ENCODE data around the gene CYP4V2. TPM values are rescaled to one million over a fixed set of nuclear protein-coding genes. Genes with fewer than 3 reads are reported as not detected.
"Not testable (repeated sequence)": the region's sequence is repeated elsewhere in the genome, so short reads cannot be mapped to it uniquely, and the experiment has no call there.

CYP4V2 gene
- total RNA-seq, 2 experiments from 2014 or later, result 4.9 to 5.2 TPM

DNA sequence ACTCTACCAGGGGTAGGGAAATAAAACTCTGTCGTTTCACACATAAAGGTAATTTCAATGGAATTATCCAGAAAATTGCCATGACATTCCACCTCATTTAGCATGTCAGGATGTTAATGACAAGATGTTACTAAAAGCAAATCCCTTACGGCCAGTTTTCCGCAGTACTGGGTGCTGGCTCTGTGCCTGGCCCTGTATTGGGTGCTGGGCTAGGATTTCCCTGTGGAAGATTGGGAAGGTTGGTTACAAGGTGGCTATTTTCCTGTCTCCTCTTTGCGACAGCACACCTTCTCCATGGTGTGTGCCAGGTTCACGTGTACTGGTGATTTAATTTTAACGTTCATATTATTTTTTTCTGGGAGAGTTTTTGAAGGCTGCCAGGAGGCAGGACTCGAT is 49.1 kb downstream of the CYP4V2 start:
- Mint-ChIP-seq H3K9me3 (no peaks in the 10 kb centered on the region), H3K4me1 (ENCODE audit: low read depth) (no peaks in the 10 kb centered on the region), H3K27me3 (no peaks in the 10 kb centered on the region), H3K36me3 (no peaks in the 10 kb centered on the region), H3K4me3 (no peak overlapping the region), H3K27ac (no peak overlapping the region)
- intact Hi-C loops (cut with micrococcal nuclease), result no loop called here
- ChIA-PET CTCF (no interaction called here), POLR2A (no interaction called here)
- no peak for DNase-seq

DNA sequence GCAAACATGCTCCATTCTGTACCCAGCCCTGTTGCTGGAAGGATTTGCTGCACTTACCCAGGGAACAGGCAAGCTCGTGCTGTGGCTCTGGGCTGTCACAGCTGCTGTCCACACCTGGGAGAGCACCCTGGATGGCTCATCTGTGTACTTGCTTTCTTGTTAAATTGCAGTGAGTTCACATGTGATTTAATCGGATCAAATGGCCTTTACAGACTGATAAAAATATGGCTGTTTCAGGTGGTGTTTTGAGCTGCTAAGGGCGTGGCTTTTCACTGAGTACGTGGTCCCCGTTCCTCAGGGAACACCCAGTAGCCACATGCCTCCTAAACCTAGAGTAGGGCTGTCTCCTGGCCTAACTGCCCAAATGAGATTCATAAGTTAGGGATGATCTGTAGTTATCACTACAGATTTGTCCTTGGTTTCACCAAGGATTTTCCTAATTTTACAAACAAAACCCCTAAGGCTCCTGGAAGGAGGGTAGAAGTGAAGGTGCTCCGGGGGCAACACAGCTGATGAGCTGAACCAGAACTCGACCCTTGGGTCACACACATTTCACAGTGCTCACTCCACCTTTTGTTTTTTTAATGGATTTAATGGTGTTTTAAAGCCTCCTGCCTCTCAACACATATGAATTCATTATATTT is 49.6 kb downstream of the CYP4V2 start:
- DNase-seq, result no peak
- intact Hi-C loops (cut with micrococcal nuclease), result no loop called here
- no peak overlapping the region for H3K27ac Mint-ChIP-seq
- no peaks in the 10 kb centered on the region for H3K27me3 Mint-ChIP-seq
- no peak overlapping the region for H3K4me3 Mint-ChIP-seq
- ChIA-PET CTCF (no interaction called here), POLR2A (no interaction called here)
- H3K9me3 Mint-ChIP-seq, result peaks cover 3% of the 10 kb centered on the region
- H3K4me1 Mint-ChIP-seq (ENCODE audit: low read depth), result no peaks in the 10 kb centered on the region
- no peaks in the 10 kb centered on the region for H3K36me3 Mint-ChIP-seq

DNA sequence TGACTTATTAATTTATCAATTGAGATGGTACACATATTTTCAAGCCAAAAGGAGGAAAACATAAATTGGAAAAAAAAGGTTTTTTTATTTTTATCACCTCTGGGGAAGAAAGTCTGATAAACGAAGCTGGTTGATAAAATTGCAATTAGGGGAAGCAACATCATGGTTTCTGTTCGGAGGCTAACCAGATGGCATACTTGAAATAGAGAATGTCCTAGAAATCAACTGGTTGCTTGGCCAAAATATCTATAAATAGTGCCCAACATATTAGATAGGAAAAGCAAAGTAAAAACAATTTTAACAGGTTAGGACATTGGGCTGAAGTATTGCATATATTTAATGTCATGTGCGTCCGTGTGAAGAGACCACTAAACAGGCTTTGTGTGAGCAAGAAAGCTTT is 50.2 kb downstream of the CYP4V2 start:
- Mint-ChIP-seq H3K36me3 (no peaks in the 10 kb centered on the region), H3K4me3 (no peak overlapping the region), H3K27ac (no peak overlapping the region), H3K27me3 (no peaks in the 10 kb centered on the region), H3K4me1 (ENCODE audit: low read depth) (no peaks in the 10 kb centered on the region), H3K9me3 (peaks cover 7% of the 10 kb centered on the region)
- ChIA-PET CTCF (no interaction called here), POLR2A (no interaction called here)
- no peak for DNase-seq
- intact Hi-C loops (cut with micrococcal nuclease), result no loop called here

- H3K4me1 Mint-ChIP-seq (ENCODE audit: low read depth); CTCF ChIA-PET; H3K36me3 Mint-ChIP-seq; H3K27me3 Mint-ChIP-seq; H3K4me3 Mint-ChIP-seq; intact Hi-C loops (cut with micrococcal nuclease); H3K9me3 Mint-ChIP-seq; POLR2A ChIA-PET; H3K27ac Mint-ChIP-seq; DNase-seq: not testable (repeated sequence)
These were observed 50.7 kb downstream of the CYP4V2 start for GRCh38 chr4:186242031-186242430.

DNA sequence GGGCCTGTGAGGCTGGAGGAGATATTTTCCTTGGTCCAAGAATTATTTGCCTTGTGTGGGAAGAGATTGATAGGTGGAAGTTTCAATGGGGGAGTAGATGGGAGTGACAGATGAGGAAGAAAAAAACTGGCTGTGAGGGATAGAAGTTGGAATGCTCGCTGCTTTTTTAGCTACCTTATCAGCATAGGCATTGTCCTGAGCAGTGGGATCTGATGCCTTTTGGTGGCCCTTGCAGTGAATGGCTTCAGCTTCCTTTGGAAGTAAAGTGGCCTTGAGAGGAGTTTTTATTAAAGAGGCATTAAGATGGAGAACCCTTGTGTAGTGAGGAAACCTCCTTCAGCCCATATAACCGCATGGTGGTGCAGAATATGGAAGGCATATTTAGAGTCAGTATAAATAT is 52.0 kb downstream of the CYP4V2 start:
- Mint-ChIP-seq H3K36me3 (no peaks in the 10 kb centered on the region), H3K27ac (no peak overlapping the region), H3K4me1 (ENCODE audit: low read depth) (no peaks in the 10 kb centered on the region), H3K27me3 (no peaks in the 10 kb centered on the region), H3K9me3 (peaks cover 7% of the 10 kb centered on the region), H3K4me3 (no peak overlapping the region)
- intact Hi-C loops (cut with micrococcal nuclease), result no loop called here
- no peak for DNase-seq
- POLR2A ChIA-PET, result no interaction called here
- CTCF ChIA-PET, result no interaction called here

DNA sequence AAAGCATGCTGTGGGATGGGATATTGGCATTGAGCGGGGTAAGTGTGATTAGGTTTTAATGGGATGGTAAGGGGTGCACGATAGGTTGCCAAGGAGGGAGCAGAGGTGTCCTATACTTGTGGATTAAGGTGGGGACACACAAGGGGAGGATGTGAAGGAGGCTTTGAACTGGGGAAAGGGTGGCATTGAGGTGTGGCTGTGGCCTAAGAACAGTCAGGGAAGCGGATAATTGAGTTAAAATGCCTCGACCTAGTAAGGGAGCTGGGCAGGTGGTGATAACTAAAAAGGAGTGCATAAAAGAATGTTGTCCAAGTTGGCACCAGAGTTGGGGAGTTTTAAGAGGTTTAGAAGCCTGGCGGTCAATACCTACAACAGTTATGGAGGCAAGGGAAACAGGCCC is 53.5 kb downstream of the CYP4V2 start:
- peaks cover 7% of the 10 kb centered on the region for H3K9me3 Mint-ChIP-seq
- no peaks in the 10 kb centered on the region for H3K27me3 Mint-ChIP-seq
- CTCF ChIA-PET, result no interaction called here
- POLR2A ChIA-PET, result no interaction called here
- no peak overlapping the region for H3K27ac Mint-ChIP-seq
- intact Hi-C loops (cut with micrococcal nuclease), result no loop called here
- H3K4me1 Mint-ChIP-seq (ENCODE audit: low read depth), result no peaks in the 10 kb centered on the region
- no peak overlapping the region for H3K4me3 Mint-ChIP-seq
- H3K36me3 Mint-ChIP-seq, result no peaks in the 10 kb centered on the region
- DNase-seq, result no peak

DNA sequence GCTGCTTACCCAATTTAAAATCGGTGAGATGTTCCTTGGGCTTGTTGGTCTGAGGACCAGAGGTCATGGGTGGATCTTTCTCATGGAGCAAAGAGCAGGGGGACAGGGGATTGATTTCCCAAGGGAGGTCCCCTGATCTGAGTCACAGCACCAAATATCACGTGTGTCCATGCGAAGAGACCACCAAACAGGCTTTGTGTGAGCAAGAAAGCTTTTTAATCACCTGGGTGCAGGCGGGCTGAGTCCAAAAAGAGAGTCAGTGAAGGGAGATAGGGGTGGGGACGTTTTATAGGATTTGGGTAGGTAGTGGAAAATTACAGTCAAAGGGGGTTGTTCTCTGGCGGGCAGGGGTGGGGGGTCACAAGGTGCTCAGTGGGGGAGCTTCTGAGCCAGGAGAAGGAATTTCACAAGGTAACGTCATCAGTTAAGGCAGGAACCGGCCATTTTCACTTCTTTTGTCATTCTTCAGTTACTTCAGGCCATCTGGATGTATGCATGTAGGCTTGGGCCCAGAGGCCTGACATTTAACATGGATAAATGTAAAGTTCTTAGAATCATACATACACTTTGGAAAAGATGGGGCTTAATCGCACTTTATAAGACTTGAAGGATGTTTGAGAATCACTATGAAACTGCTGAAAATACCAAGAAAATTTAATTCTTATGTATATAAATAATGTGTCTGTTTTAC is 55.8 kb downstream of the CYP4V2 start:
- POLR2A ChIA-PET; H3K27ac Mint-ChIP-seq; H3K27me3 Mint-ChIP-seq; H3K4me1 Mint-ChIP-seq (ENCODE audit: low read depth); DNase-seq; H3K9me3 Mint-ChIP-seq; H3K36me3 Mint-ChIP-seq; CTCF ChIA-PET; intact Hi-C loops (cut with micrococcal nuclease); H3K4me3 Mint-ChIP-seq: not testable (repeated sequence)

DNA sequence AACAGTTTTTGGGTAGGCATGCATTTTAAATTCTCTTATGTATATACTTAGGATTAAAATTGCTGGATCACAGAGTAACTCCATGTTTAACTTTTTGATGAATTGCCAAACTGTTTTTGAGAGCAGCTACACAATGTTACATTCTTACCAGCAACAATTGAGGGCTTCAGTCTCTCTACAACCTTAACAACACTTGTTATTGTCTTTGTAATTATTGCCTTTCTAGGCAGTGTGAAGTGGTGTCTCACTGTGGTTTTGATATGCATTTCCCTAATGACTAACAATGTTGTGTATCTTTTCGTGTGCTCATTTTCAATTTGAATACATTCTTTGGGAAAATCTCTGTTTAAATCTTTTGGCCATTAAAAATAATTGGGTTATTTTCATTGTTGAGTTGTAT is 57.3 kb downstream of the CYP4V2 start:
- Mint-ChIP-seq H3K4me1 (ENCODE audit: low read depth) (no peaks in the 10 kb centered on the region), H3K36me3 (peaks cover 4% of the 10 kb centered on the region), H3K27ac (no peak overlapping the region), H3K9me3 (peaks cover 7% of the 10 kb centered on the region), H3K4me3 (no peak overlapping the region), H3K27me3 (no peaks in the 10 kb centered on the region)
- DNase-seq, result no peak
- POLR2A ChIA-PET, result no interaction called here
- CTCF ChIA-PET, result no interaction called here
- intact Hi-C loops (cut with micrococcal nuclease), result no loop called here

- H3K27ac Mint-ChIP-seq, result no peak overlapping the region
- ChIA-PET CTCF (no interaction called here), POLR2A (no interaction called here)
- intact Hi-C loops (cut with micrococcal nuclease), result no loop called here
- DNase-seq, result no peak
- no peaks in the 10 kb centered on the region for H3K4me1 Mint-ChIP-seq (ENCODE audit: low read depth)
- no peak overlapping the region for H3K4me3 Mint-ChIP-seq
- H3K9me3 Mint-ChIP-seq, result peaks cover 7% of the 10 kb centered on the region
- H3K36me3 Mint-ChIP-seq, result peaks cover 4% of the 10 kb centered on the region
- no peaks in the 10 kb centered on the region for H3K27me3 Mint-ChIP-seq
These were observed 58.7 kb downstream of the CYP4V2 start for GRCh38 chr4:186249785-186250754.

- intact Hi-C loops (cut with micrococcal nuclease), result no loop called here
- Mint-ChIP-seq H3K9me3 (peaks cover 7% of the 10 kb centered on the region), H3K4me3 (no peak overlapping the region), H3K27me3 (no peaks in the 10 kb centered on the region), H3K36me3 (peaks cover 4% of the 10 kb centered on the region), H3K27ac (no peak overlapping the region), H3K4me1 (ENCODE audit: low read depth) (no peaks in the 10 kb centered on the region)
- no peak for DNase-seq
- POLR2A ChIA-PET, result no interaction called here
- CTCF ChIA-PET, result no interaction called here
These were observed 59.4 kb downstream of the CYP4V2 start for GRCh38 chr4:186250760-186251159.

GRCh38 chr4:186255122-186255521 is 63.8 kb downstream of the CYP4V2 start:
- no peak overlapping the region for H3K4me3 Mint-ChIP-seq
- ChIA-PET CTCF (no interaction called here), POLR2A (no interaction called here)
- intact Hi-C loops (cut with micrococcal nuclease), result no loop called here
- no peak overlapping the region for H3K27ac Mint-ChIP-seq
- DNase-seq, result no peak
- no peaks in the 10 kb centered on the region for H3K9me3 Mint-ChIP-seq
- H3K27me3 Mint-ChIP-seq, result no peaks in the 10 kb centered on the region
- H3K36me3 Mint-ChIP-seq, result peaks cover 4% of the 10 kb centered on the region
- no peaks in the 10 kb centered on the region for H3K4me1 Mint-ChIP-seq (ENCODE audit: low read depth)

DNA sequence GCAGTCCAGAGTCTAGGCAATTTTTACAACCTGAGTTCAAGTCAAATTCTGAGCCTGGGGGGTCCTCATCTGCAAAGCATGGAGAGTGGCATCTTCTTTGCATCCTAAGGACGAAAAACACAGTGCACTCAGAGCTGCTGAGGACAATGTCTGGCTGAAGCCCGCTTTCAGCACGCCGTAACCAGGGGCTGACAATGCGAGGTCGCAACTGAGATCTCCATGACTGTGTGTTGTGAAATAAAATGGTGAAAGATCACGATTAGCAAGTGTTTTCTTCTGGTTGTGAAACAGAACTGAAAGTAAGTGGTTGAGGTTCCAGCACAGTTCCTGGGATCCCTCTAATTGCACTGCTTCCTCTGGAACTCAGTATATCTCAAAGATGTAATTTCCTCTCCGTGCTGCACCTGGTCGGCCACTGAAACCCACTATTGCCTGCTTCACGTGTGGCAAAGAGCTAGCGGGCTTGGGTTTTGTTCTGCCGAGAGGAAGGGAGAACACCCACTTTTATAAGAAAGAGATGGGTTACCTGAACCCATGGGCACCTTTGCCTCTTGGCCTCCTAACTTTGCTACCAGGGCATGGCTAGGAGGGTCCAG is 66.9 kb downstream of the CYP4V2 start:
- Mint-ChIP-seq H3K27ac (no peak overlapping the region), H3K4me3 (no peak overlapping the region), H3K36me3 (no peaks in the 10 kb centered on the region), H3K9me3 (no peaks in the 10 kb centered on the region), H3K27me3 (no peaks in the 10 kb centered on the region), H3K4me1 (ENCODE audit: low read depth) (no peaks in the 10 kb centered on the region)
- ChIA-PET POLR2A (no interaction called here), CTCF (no interaction called here)
- intact Hi-C loops (cut with micrococcal nuclease), result no loop called here
- no peak for DNase-seq
